ENCODE results near the gene ACAT2. TPM values are rescaled to one million over a fixed set of nuclear protein-coding genes. Genes with fewer than 3 reads are reported as not detected.
A peak's percentile ranks its signal among the peaks of the same experiment; 100 is the strongest.

Gene ACAT2
- total RNA-seq, 1 donor from 2014 or later = 82.0 TPM

- ChIA-PET CTCF (no interaction called here), POLR2A (interaction anchor here (0.7 to 6.2 kb wide), 2 partner anchors 30 to 1724 kb away, joined by 3 to 78 read pairs; partner anchors contain the start of genes MRPL18 and TCP1)
- ATAC-seq (ENCODE audit: low read depth) (no peak), DNase-seq (no peak)
- no peaks in the 10 kb centered on the region for H3K27me3 Mint-ChIP-seq
- intact Hi-C loops (cut with micrococcal nuclease) = no loop called here
- H3K27ac Mint-ChIP-seq = peak overlapping the region; percentile 8
- TF ChIP-seq CTCF (IDR thresholded peaks at IDR 0.05) = no peak
- H3K36me3 Mint-ChIP-seq (ENCODE audit: low read depth) = peaks cover 62% of the 10 kb centered on the region
- peak overlapping the region; percentile 42 for H3K4me3 Mint-ChIP-seq
- H3K4me1 Mint-ChIP-seq = peaks cover 18% of the 10 kb centered on the region
- no peaks in the 10 kb centered on the region for H3K9me3 Mint-ChIP-seq
These were observed 2.2 kb upstream of the ACAT2 start for GRCh38 chr6:159759645-159760044.

GRCh38 chr6:159760602-159761057, 1.2 kb upstream of the ACAT2 start:
- ChIA-PET CTCF (no interaction called here), POLR2A (interaction anchor here (2.5 to 6.2 kb wide), 2 partner anchors 29 to 33 kb away, joined by 46 to 78 read pairs; partner anchors contain the start of genes MRPL18, TCP1 and WTAP)
- ATAC-seq (ENCODE audit: low read depth) = no peak
- Mint-ChIP-seq H3K36me3 (ENCODE audit: low read depth) (peaks cover 55% of the 10 kb centered on the region), H3K27ac (peak overlapping the region; percentile 94), H3K27me3 (no peaks in the 10 kb centered on the region), H3K9me3 (no peaks in the 10 kb centered on the region), H3K4me1 (peaks cover 18% of the 10 kb centered on the region), H3K4me3 (peak overlapping the region; percentile 96)
- DNase-seq = no peak
- intact Hi-C loops (cut with micrococcal nuclease) = no loop called here
- no peak for TF ChIP-seq CTCF (IDR thresholded peaks at IDR 0.05)

- ATAC-seq (ENCODE audit: low read depth) = no peak
- Mint-ChIP-seq H3K27me3 (no peaks in the 10 kb centered on the region), H3K4me1 (peaks cover 18% of the 10 kb centered on the region), H3K4me3 (peak overlapping the region; percentile 96), H3K36me3 (ENCODE audit: low read depth) (peaks cover 55% of the 10 kb centered on the region), H3K27ac (peak overlapping the region; percentile 94), H3K9me3 (no peaks in the 10 kb centered on the region)
- no peak for DNase-seq
- CTCF ChIA-PET = no interaction called here
- POLR2A ChIA-PET = interaction anchor here (1.0 to 6.2 kb wide), 7 partner anchors 21 to 217 kb away, joined by 3 to 78 read pairs (median 5); partner anchors contain the start of genes MRPL18, SOD2, TCP1 and WTAP
- intact Hi-C loops (cut with micrococcal nuclease) = no loop called here
- TF ChIP-seq CTCF (IDR thresholded peaks at IDR 0.05) = no peak
These were observed 544 bp upstream of the ACAT2 start for GRCh38 chr6:159761129-159761872.

GRCh38 chr6:159762681-159763293, 942 bp downstream of the ACAT2 start:
- Mint-ChIP-seq H3K4me1 (peaks cover 18% of the 10 kb centered on the region), H3K4me3 (peak overlapping the region; percentile 96), H3K27ac (peak overlapping the region; percentile 94), H3K9me3 (no peaks in the 10 kb centered on the region), H3K36me3 (ENCODE audit: low read depth) (peaks cover 56% of the 10 kb centered on the region), H3K27me3 (no peaks in the 10 kb centered on the region)
- TF ChIP-seq CTCF (IDR thresholded peaks at IDR 0.05) = no peak
- ATAC-seq (ENCODE audit: low read depth) = no peak
- POLR2A ChIA-PET = interaction anchor here (2.5 to 6.2 kb wide), 2 partner anchors 27 to 35 kb away, joined by 46 to 78 read pairs; partner anchors contain the start of genes MRPL18, TCP1 and WTAP
- CTCF ChIA-PET = no interaction called here
- intact Hi-C loops (cut with micrococcal nuclease) = loop anchor here (1.0 to 2.0 kb wide), 4 partner anchors 16 to 71 kb away; partner anchors contain the start of genes TCP1 and WTAP
- no peak for DNase-seq

- Mint-ChIP-seq H3K27me3 (no peaks in the 10 kb centered on the region), H3K27ac (no peak overlapping the region), H3K9me3 (peaks cover 2% of the 10 kb centered on the region), H3K4me1 (peaks cover 7% of the 10 kb centered on the region), H3K4me3 (no peak overlapping the region), H3K36me3 (ENCODE audit: low read depth) (peaks cover 78% of the 10 kb centered on the region)
- DNase-seq = no peak
- no peak for TF ChIP-seq CTCF (IDR thresholded peaks at IDR 0.05)
- ChIA-PET CTCF (no interaction called here), POLR2A (interaction anchor here (1.3 kb wide), 1 partner anchor 40 kb away, joined by 4 read pairs; the partner anchor contains the start of gene WTAP)
- ATAC-seq (ENCODE audit: low read depth) = no peak
- intact Hi-C loops (cut with micrococcal nuclease) = no loop called here
These were observed 5.1 kb downstream of the ACAT2 start for GRCh38 chr6:159766906-159767305.
